Heart left ventricle (tissue), 16 donors: ENCODE data around the gene GIT2. TPM values are rescaled to one million over a fixed set of nuclear protein-coding genes. Genes with fewer than 3 reads are reported as not detected.

Experiments used
- ATAC-seq, 4 donors: fragments of 200-7000 bp; cut with Tn5 transposase; one replicate each; pipeline ENCODE4 v1.9.1; 2020 to 2022; ENCODE audit warnings: moderate library complexity in 4 of 4, mild to moderate bottlenecking in 3 of 4, moderate number of reproducible peaks in 1 of 4
- DNase-seq, 5 donors: peaks; one replicate each; pipeline ENCODE4 v3.0.0-alpha.2; 2020
- H3K27ac ChIP-seq, 12 donors: fragments of 200-600 bp; sonication (generic) in 4 of 12; one replicate each; pipeline versions ENCODE4 v1.5.0 to v1.8.0; 2016 to 2022; ENCODE audit warnings: mild to moderate bottlenecking in 2 of 12
- H3K27me3 ChIP-seq, 9 donors: fragments of 200-600 bp; sonication (generic) in 2 of 9; one replicate each; pipeline versions ENCODE4 v1.5.1 to v1.8.0; 2016 to 2022; ENCODE audit warnings: mild to moderate bottlenecking in 3 of 9
- H3K36me3 ChIP-seq, 9 donors: fragments of 200-600 bp; sonication (generic) in 2 of 9; one replicate each; pipeline versions ENCODE4 v1.5.0 to v1.8.0; 2018 to 2022; ENCODE audit warnings: mild to moderate bottlenecking in 2 of 9
- H3K4me1 ChIP-seq, 12 donors: fragments of 200-600 bp; sonication (generic) in 4 of 12; one replicate each; pipeline versions ENCODE4 v1.5.0 to v1.8.0; 2016 to 2022; ENCODE audit warnings: mild to moderate bottlenecking in 3 of 12
- H3K4me3 ChIP-seq, 12 donors: fragments of 200-600 bp; sonication (generic) in 4 of 12; one replicate each; pipeline versions ENCODE4 v1.5.0 to v1.8.0; 2017 to 2022; ENCODE audit warnings: mild to moderate bottlenecking in 9 of 12, moderate library complexity in 4 of 12
- H3K9me3 ChIP-seq, 12 donors: fragments of 200-600 bp; sonication (generic) in 4 of 12; one replicate each; pipeline versions ENCODE4 v1.5.0 to v1.8.0; 2016 to 2022; ENCODE audit warnings: mild to moderate bottlenecking in 1 of 12
- CTCF ChIP-seq, 12 donors: fragments of 200-600 bp; sonication (generic) in 4 of 12; IDR thresholded peaks; one replicate each; pipeline versions ENCODE4 v1.5.0 to v1.8.0; 2018 to 2022; ENCODE audit warnings: antibody characterized with exemption in 12 of 12, mild to moderate bottlenecking in 5 of 12
- POLR2A ChIP-seq, 2 donors: fragments of 450-650 bp; IDR thresholded peaks; one replicate each; pipeline ENCODE4 v1.6.1; 2017; ENCODE audit warnings: antibody characterized with exemption in 2 of 2, mild to moderate bottlenecking in 2 of 2, moderate library complexity in 2 of 2
- WGBS, 4 donors: extraction: QIAGEN DNeasy Blood & Tissue Kit in 2 of 4; methylation state at CpG; one replicate each; pipeline versions ENCODE4 v1.1.5 to v1.1.7; 2013 to 2018; 5-methylcytosine and 5-hydroxymethylcytosine counted together
- intact Hi-C, 10 donors: fragments of 100-400 bp; cut with DNase I; formaldehyde crosslinking; loops; one replicate each; pipeline versions ENCODE4 v1.11.1 to v1.14.2; 2022
- polyA plus RNA-seq, 2 donors: library from polyadenylated mRNA; stranded (reverse); fragments of 200-250 nt; gene quantifications; one replicate each; pipeline ENCODE4 v1.2.3, GENCODE V29; 2013
- total RNA-seq, 9 donors: library from RNA; depleted of rRNA in 2 of 9; stranded (reverse); fragments of >200 nt in 2 of 9; fragmentation: NEBNext Ultra II Directional in 3 of 9; extraction: Animal tissue kit (Norgen Biotek cat#: 25700) in 3 of 9; gene quantifications; one replicate each; pipeline versions ENCODE4 v1.1.0 to v1.2.4, GENCODE V29; 2016 to 2023
- donor health status: ischemic (EF 13 %, LVEDD 7.1; RV severe dilation, severe dysfunction).
- donor health status: healthy with polysubstance abuse.
- donor health status: DM: no; HTN: yes; CAD: no.
- donor health status: DM: no; HTN: no; CAD: no.
- donor health status: ischemic (EF 25% LVEDD 6.9; RV normal size, moderate dysfunction).
- donor health status: ischemic (EF 25% LVEDD 5.7; RV mildly dilated, moderate dysfunction).
- donor health status: healthy.
- donor health status: DM: yes; HTN: yes; CAD: no.
- donor health status: ischemic (EF 35%, LVEDD 5.7; RV mildly dilated, moderate dysfunction).
- donor health status: nonischemic (EF 11% LVEDD 7.7; RV severe dilation, severe dysfunction).
- donor health status: DM: yes; HTN: yes; CAD: no.
- donor health status: PGD.
- donor health status: ischemic (EF 29% LVEDD 5.4; RV normal size, mild dysfunction).
- donor health status: nonischemic (EF 23%, LVEDD 6.1; RV moderate dilation, normal function).

GIT2 gene
- total and polyA plus RNA-seq, 11 donors = 17.4 to 56.7 (median 36.2) TPM

GRCh38 chr12:109961201-109961600, 35.0 kb downstream of the GIT2 start:
- peak; percentile 66 to 91 (median 82) for ATAC-seq
- Histone ChIP-seq H3K27me3 (no peaks in the 10 kb centered on the region), H3K4me1 (peaks cover 0 to 28% (median 7%) of the 10 kb centered on the region in 12 donors), H3K9me3 (no peaks in the 10 kb centered on the region), H3K36me3 (peaks cover 0 to 98% (median 91%) of the 10 kb centered on the region in 9 donors), H3K27ac (peak overlapping the region in 9 of 12 donors; percentile 1 to 71 (median 56)), H3K4me3 (peak overlapping the region in 1 of 12 donors; percentile 1)
- DNase-seq = peak in 4 of 5 donors; percentile 16 to 65 (median 56)
- TF ChIP-seq POLR2A (IDR thresholded peaks at IDR 0.05) = no peak
- TF ChIP-seq CTCF (IDR thresholded peaks at IDR 0.05) = no peak
- intact Hi-C loops = loop anchor here in 1 of 10 donors (5.0 kb wide), 1 partner anchor 36 kb away; the partner anchor contains the start of genes ANKRD13A and GIT2
- WGBS, 4 donors = 39 to 62% (median 51%) methylated on average over 14 of the region's 14 CpGs

DNA sequence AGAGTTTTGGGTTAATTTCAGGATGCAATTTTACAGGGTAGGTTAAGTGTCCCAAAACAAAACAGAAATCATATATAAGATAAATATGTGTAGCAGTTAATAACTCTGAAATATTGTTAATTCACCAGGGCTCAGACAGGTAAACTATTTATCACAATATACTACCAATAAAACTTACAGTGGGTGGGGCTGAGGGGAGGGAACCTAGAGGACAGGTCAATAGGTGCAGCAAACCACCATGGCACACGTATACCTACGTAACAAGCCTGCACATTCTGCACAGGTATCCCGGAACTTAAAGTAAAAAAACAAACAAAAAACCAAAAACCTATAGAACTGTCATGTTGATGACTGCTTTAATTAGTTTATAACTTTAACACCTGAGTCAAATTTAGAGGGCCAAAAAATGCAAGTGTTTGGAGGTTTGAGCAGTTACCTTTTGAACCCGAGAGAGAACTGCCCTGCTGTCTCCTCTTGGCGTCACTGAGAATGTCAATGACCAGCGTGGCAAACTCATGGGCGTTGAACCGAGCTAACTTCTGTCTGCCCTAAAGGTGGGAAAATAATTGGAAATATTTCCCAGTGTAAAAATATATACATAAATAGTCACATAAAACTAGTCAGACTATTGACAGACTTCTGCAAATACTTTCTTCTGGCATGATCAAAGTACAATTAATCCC, 36.6 kb downstream of the GIT2 start:
- DNase-seq = no peak
- no peak for TF ChIP-seq POLR2A (IDR thresholded peaks at IDR 0.05)
- no peak for TF ChIP-seq CTCF (IDR thresholded peaks at IDR 0.05)
- Histone ChIP-seq H3K27me3 (no peaks in the 10 kb centered on the region), H3K9me3 (no peaks in the 10 kb centered on the region), H3K4me3 (no peak overlapping the region), H3K27ac (peak overlapping the region in 1 of 12 donors; percentile 24), H3K36me3 (peaks cover 0 to 98% (median 92%) of the 10 kb centered on the region in 9 donors), H3K4me1 (peaks cover 0 to 23% (median 7%) of the 10 kb centered on the region in 12 donors)
- intact Hi-C loops = loop anchor here in 1 of 10 donors (5.0 kb wide), 1 partner anchor 38 kb away; the partner anchor contains the start of genes ANKRD13A and GIT2
- 95 to 97% (median 96%) methylated on average over 8 of the region's 8 CpGs for WGBS, 4 donors
- no peak for ATAC-seq

DNA sequence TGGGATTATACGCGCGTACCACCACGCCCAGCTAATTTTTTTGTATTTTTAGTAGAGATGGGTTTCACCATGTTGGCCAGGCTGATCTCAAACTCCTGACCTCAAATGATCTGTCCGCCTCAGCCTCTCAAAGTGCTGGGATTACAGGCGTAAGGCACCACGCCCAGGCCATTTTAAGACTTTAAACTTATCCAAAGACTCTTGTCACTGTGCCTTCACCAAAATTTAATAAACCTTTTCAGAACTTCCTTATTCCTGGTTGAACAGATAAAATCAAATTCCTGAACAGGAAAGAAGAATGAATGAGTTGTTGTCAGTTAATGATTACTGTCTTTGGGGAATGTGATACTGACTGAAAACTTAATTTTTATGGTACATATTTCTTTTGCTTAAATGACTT, 37.8 kb downstream of the GIT2 start:
- WGBS, 4 donors = 98 to 99% (median 99%) methylated on average over 7 of the region's 7 CpGs
- DNase-seq (no peak), ATAC-seq (no peak)
- Histone ChIP-seq H3K36me3 (peaks cover 0 to 100% (median 92%) of the 10 kb centered on the region in 9 donors), H3K27me3 (no peaks in the 10 kb centered on the region), H3K4me1 (peaks cover 0 to 16% (median 0%) of the 10 kb centered on the region in 12 donors), H3K4me3 (no peak overlapping the region), H3K27ac (no peak overlapping the region), H3K9me3 (no peaks in the 10 kb centered on the region)
- intact Hi-C loops = no loop called here
- TF ChIP-seq POLR2A (IDR thresholded peaks at IDR 0.05) (no peak), CTCF (IDR thresholded peaks at IDR 0.05) (no peak)

- intact Hi-C loops = no loop called here
- peak overlapping the region in 11 of 12 donors; percentile 52 to 84 (median 77) for H3K27ac ChIP-seq
Measured at GRCh38 chr12:109953656-109954055, 42.5 kb downstream of the GIT2 start.

More at GRCh38 chr12:109953656-109954055, 42.5 kb downstream of the GIT2 start:
- H3K4me3 ChIP-seq = no peak overlapping the region
- DNase-seq = no peak
- H3K4me1 ChIP-seq = peaks cover 0 to 47% (median 37%) of the 10 kb centered on the region in 12 donors
- no peak for TF ChIP-seq CTCF (IDR thresholded peaks at IDR 0.05)
- no peak for TF ChIP-seq POLR2A (IDR thresholded peaks at IDR 0.05)
- H3K36me3 ChIP-seq = peaks cover 0 to 100% (median 95%) of the 10 kb centered on the region in 9 donors
- no peaks in the 10 kb centered on the region for H3K9me3 ChIP-seq
- WGBS, 4 donors = 81 to 91% (median 87%) methylated on average over 5 of the region's 5 CpGs
- H3K27me3 ChIP-seq = no peaks in the 10 kb centered on the region
- no peak for ATAC-seq
